GM12864 (cell line): ENCODE data around the gene NOTUM.

Source experiments
- DNase-seq: peaks from one replicate; pipeline ENCODE4 v3.0.0-alpha.2; 2011; ENCODE audit warnings: low read depth
- H3K4me3 ChIP-seq: 2 replicates; pipeline ENCODE4 v1.5.1; 2011; ENCODE audit warnings: mild to moderate bottlenecking, low read depth, low read length, control low read depth
- TF ChIP-seq, protein P1 (sequence below): IDR thresholded peaks from 2 replicates; pipeline ENCODE4 v1.5.1; 2011; ENCODE audit warnings: low read depth, mild to moderate bottlenecking, moderate library complexity, low read length, control low read depth, inconsistent platforms; ENCODE audit errors: missing control alignments

NOTUM gene

DNA sequence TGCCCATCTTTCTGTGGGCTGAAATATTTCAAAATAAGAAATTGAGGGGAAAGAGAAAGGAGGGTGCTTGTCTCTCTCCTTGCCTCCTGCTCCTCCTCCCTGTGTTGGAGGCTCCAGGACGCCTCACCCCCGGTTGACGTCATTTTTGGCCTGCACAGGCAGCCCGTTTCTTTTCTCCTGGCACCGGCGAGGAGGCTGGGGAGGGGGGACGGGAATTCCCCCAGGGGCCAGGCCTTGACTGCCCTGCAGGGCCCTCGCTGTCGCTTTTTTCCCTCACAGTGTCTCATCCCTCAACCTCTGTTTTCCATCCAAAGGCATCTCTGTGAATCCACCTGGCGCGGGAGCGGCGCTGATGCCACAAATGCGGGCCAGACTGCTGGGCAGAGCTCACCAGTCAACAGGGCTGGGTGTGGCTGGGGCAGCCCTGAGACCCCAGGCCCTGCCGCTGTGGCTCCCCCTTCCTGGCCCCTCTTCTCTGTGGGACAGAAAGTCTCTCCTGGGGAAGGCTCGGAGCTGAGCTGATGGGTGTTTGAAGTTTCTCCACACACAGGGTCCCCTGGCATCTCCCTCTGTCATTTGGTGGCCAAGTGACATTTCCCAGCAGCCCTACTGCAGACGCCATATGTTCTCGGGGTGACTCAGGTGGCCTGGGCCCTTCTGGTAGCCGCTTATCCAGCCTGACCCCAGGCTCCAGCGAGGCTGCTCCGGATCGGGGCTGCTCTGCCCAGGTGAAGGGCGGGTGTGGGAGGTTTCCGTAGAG, 45.7 kb upstream of the NOTUM start:
- no peak for DNase-seq
- no peak overlapping the region for H3K4me3 ChIP-seq
- TF ChIP-seq, protein P1, sequence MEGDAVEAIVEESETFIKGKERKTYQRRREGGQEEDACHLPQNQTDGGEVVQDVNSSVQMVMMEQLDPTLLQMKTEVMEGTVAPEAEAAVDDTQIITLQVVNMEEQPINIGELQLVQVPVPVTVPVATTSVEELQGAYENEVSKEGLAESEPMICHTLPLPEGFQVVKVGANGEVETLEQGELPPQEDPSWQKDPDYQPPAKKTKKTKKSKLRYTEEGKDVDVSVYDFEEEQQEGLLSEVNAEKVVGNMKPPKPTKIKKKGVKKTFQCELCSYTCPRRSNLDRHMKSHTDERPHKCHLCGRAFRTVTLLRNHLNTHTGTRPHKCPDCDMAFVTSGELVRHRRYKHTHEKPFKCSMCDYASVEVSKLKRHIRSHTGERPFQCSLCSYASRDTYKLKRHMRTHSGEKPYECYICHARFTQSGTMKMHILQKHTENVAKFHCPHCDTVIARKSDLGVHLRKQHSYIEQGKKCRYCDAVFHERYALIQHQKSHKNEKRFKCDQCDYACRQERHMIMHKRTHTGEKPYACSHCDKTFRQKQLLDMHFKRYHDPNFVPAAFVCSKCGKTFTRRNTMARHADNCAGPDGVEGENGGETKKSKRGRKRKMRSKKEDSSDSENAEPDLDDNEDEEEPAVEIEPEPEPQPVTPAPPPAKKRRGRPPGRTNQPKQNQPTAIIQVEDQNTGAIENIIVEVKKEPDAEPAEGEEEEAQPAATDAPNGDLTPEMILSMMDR, result no peak

DNA sequence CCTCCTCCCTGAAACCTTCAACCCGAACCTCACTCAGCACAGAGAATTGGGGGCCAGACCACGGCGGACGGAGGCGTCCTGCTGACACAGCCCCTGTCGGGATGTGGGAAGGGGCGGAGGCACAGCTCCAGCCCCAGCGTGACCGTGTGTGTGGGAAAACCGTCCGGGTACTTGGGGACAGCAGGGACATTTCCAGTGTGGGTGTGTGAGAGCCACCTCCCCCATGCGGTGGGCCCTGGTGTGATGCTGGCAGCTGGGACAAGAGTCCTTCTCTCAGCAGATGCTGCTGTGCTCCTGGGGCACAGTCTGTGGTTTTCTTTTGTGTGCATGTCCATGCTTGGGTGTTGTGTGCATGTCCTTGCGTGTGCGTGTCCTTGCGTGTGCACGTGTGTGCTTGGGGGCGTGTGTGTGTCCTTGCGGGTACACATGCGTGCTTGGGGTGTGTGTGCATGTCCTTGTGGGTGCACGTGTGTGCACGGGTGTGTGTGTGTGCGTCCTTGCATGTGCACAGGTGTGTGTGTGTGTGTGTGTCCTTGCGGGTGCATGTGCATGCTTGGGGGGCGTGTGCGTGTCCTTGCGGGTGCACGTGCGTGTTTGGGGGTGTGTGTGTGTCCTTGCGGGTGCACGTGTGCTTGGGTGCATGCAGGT, 44.8 kb upstream of the NOTUM start:
- TF ChIP-seq, protein P1, result no peak
- no peak for DNase-seq
- no peak overlapping the region for H3K4me3 ChIP-seq

DNA sequence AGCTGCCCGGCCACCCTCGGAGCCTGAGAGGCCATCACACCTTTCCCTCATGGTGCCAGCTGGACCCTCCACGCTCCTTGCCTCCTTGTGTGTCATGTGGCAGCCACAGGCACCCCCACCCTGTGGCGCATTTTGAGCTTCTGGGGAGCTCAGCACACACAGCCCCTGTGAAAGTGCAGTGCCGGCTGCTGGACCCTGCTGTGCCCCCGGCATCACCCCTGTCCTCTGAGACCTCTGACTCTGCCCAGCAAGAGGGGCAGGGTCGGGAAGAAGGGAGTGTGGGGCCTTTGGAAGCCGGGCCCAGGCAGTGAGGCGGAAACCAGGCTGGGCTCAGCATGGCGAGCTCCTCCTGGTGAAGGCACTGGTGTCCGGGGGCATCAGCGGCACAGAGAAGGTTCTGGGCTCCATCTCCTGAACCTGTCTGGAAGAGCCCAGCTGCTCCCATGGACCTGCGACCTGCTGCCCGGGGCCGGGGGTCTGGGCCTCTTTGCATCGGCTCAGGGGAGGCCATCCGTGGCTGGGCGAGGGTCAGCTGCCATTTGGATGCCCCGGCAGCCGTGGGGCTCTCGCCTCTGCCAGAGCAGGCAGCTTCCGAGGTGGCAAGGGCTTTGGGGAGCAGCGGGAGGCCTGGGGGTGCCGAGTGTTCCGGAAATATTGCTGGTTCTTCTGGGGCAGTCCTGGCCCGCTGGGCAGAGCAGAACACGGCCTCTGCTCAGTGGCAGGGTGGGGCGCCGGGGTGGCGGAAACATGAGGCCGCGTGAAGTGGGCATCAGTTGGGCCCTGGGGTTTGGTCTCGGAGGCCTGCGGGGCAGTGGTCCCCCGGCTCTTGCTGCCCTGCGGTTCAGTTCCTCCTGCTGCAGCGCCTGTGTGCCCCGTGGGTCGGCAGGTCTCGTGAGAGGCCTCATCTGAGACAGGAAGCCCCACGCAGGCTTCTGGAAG, 43.8 kb upstream of the NOTUM start:
- no peak overlapping the region for H3K4me3 ChIP-seq
- TF ChIP-seq, protein P1, result no peak
- no peak for DNase-seq

DNA sequence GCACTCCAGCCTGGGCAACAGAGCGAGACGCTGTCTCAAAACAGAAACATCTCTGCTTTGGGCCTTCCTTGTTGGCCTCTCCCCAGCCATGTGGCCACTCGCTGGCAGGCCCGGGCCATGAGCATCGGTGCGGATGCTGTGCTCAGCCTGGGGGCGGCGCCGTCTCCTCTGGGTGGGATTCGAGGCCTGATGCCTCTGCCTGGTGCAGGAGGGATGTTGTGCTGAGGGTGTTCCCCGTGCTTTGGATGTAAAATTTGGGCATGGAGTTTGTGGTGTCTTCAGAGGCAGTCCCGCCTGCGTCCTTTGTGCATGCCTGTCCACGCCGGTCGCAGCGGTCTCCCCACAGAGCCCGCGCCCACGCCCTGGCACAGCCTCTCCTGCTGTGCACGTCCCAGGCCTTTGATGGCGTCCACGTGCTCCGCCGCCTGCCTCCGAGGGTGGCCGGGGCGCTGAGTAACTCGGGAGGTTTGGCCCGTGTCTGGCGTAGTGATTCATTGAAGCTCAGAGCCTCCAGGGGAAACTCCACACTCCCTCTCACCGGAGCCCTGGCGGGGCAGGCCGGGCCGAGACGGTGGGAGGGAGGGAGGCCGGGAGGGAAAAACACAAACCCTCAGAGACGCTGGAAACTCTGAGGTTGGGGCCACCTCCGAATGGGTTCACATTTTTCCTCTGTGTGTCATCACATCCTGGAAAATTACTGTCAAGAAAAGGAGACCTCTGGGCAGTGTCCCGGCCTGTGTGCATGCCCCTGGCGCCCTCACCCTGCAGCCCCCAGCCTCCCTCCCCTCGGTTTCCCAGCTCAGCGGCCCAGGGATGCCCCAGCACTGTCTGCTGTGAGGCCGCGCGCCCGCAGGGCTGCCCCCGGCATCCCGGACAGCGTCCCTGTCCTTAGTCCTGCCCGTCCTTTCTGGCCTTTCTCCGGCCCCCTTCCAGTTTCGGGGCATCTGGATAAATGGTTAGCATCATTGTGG, 42.7 kb upstream of the NOTUM start:
- no peak overlapping the region for H3K4me3 ChIP-seq
- DNase-seq, result no peak
- TF ChIP-seq, protein P1, result no peak

DNA sequence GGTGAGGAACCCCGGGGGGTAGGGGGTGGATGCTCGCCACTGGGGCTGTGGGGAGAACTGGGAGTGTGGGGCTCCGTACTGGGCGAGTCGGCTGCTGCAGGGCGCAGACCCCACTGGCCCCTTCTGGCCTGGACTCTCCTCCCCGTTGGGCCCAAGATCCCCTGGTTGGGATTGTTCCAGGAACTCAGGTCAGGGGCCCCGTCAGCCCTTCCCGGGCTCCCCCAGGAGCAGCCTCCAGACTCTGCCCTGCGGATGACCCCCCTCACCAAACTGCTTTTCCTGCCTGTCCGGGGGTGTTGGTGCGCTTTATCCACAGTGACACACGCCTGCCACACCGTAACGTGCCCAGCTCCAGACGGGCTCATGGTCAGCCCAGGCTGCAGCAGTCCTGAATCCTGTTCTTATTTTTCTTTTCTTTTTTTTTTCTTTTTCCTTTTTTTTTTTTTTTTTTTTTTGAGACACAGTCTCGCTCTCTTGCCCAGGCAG, 40.6 kb upstream of the NOTUM start:
- no peak overlapping the region for H3K4me3 ChIP-seq
- no peak for DNase-seq
- TF ChIP-seq, protein P1, result no peak

DNA sequence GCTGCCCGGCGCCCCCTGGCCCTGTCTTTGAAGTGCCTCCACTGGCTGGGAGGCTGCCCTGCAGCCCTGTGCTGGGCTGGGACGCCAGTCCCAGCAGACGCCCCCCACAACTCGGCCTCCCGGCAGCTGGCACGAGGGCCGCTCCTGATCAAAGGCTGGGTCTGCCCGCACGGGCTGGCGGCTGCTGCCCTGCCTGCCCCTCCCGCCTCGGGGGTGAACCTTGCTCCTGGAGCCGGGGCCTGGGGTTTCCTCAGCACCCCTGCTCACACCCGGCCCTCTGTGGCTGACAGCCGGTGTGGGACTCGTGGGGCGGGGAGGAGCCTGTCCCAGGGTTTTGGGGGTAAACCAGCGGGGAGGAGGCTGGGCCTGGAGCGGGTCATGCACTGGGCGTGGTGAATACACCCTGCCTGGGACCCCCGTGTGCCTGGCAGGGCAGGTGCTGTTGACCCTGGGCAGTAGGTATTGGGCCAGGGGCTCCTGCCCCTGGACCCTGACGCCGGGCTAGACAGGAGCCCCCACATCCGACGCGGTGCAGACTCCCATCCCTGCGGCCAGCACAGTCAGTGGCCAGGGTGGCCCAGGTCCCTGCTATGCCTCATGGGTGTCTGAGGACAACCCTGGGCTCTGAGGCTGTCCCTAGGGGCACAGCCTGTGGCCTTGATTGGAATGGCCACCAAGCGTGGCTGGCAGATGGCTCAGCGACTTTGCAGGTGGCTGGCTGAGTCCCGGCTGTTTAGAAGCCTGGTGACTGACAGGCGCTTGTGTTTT, 40.0 kb upstream of the NOTUM start:
- no peak overlapping the region for H3K4me3 ChIP-seq
- TF ChIP-seq, protein P1, result no peak
- DNase-seq, result no peak
